Fibroblast of skin of right biceps (primary cell): ENCODE results near the gene PTPRD.

Source experiments
- DNase-seq: peaks from one replicate; pipeline ENCODE4 v3.0.0-alpha.2; 2013

The PTPRD gene

DNA sequence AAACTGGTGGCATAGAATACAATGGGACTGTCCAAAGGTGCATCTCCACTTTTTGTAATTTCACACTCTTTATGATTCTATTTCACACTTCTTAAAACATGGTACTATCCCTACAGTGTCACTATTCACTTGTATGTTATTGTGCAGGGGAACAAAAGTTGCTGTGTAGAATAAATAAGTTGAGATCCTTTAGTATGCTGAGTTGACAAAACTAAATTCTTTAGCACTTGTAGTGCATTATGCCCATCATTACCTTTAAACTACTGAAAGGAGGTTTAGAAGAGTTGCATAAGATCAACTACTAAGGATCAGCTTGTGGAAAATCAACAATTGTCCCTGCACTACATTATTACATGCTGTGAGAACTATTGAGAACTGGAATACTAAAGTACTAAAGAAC lies 1380.9 kb downstream of the PTPRD start:
- DNase-seq: no peak

DNA sequence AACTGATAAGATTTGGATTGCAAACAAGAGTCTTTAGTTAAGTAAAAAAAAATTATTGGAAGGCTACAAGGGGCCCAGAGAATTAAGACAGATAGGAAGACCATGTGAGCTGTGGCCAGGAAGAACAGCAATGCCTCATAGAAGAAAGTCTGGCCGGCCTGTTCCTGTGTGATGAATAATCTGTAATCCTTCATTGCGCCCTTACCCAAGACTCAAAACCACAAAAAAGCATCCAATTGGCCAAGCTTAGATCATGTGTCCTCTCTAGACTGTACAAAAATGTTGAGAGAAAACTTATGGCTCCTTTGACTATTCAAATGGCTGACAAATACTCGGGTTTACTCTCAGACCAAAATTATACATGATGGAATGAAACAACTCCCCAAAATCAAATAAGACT lies 1383.5 kb downstream of the PTPRD start:
- DNase-seq: no peak

DNA sequence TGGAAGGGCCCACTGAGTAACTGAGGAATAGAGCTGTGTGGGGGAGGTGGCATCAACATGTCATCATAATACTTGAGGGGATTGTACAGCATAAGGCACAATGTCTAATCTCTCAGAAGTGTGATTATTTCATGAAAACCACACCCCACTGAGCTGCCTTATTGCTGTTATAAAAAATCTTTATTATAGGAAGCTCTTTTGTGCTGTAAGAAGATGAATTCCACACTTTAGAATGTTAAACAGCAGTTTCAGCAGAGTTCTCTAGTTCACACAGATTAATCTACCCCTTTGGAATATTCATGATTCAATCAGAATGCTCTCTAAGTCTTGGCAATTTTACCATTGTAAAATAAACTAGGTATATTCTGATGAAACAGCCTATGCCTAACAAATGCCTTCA lies 1389.6 kb downstream of the PTPRD start:
- no peak for DNase-seq

DNA sequence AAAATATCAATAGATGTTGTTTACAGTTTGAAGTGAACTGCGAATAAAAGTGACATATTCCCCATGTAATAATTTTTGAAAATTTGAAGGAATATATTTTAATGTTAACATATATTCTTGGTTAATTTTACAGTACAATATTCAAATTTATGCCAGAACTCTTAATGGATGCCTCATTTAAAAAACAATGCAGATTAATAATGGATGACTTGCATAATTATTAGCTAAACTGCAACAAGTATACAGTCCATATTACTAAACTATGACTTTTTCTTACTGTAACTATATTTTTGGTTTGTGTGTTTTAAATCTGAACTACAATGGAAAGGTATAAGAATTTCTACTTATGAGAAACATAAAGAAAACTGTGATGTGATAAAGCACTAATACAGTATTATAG lies 1390.1 kb downstream of the PTPRD start:
- no peak for DNase-seq

DNA sequence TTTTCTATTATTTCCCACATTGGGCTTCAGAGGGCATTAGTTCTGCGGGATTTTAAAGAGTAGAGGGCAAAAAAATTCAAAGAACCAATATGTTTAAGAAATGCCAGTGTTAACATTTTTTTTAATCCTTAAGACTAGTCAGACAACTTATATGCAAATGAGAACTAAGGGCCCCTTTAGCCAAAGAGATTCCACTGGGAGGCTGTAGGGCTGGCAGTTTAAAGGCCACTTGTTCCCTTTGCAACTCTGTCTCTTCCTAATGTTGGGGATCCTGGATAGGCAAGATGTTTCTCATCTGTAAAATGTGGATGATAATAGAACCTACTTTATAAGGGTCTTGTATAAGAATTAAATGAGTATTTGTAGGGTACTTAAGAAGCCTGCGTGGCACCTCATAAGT lies 1395.9 kb downstream of the PTPRD start:
- no peak for DNase-seq

DNA sequence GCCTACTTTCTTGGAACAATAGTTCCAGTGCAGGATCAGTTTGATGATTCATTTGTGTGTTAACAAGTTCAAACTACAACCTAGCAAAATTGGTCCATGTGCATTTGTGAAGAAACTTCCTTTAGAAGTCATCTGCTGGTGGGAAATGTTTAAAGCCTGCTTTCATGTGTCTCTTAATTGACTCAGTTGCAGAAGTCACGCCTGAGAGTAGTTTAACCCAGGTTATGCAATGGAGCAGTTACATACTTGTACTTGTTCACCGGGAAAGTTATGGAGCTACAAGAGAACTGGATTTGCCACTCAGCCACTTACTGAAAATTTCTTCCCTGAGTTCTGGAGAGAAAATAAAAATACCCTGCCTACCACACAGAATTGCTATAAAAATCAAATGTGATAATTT lies 1397.8 kb downstream of the PTPRD start:
- DNase-seq: no peak

DNA sequence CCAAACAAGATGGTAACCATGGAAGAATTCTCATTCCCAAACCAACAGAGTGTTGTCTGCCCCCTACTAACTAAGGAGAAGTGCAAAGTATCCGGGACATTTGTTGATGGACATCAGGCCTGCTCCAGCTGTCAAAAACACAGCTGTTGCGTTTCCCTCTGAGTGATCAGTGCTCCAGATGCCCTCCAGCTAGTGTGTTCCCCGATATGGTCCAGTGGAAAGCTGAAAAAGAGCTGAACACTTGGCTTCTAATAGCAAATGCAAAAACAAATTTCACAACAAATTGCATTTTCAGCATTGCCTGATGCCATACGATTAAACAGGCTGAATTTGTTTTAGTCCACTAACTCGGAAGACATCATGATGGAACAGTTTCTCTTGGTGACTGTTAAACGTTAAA lies 1398.7 kb downstream of the PTPRD start:
- no peak for DNase-seq

DNA sequence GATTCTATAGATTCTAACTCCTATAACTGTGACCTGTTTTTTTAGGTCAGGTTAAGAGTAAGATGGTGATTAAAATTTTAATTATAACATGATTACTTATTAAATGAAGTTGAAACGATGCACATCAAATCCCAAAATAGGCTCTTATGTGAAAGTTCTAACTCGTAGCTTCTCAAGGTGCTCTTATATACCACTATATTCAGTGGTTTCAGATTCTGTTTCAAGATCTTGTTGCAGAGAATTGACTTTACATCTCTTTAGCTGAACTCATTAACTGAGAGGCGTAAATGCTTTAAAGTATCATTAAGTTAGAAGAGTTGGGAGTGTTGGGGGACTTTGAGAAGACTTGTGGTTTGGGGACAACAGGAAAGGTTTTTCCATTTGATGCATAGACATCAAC lies 1399.8 kb downstream of the PTPRD start:
- no peak for DNase-seq

DNA sequence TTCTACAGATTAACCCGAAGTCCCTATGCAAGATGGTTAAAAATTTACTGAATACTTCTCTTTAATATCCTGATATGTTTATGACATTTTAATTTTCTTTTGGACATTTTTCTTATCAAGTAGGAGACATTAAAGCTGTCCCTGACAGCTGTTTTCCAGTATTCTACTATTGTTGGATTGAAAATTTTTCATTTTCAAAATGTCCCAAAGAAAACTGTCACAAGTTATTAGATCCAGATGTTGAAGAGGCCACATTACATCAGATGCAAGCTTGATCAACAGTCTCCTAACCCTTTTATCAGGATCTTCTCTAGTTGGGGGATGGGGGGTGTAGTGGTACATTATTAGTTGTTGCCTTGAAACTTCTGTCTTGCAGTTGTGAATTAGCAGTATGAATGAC lies 1410.5 kb downstream of the PTPRD start:
- no peak for DNase-seq

DNA sequence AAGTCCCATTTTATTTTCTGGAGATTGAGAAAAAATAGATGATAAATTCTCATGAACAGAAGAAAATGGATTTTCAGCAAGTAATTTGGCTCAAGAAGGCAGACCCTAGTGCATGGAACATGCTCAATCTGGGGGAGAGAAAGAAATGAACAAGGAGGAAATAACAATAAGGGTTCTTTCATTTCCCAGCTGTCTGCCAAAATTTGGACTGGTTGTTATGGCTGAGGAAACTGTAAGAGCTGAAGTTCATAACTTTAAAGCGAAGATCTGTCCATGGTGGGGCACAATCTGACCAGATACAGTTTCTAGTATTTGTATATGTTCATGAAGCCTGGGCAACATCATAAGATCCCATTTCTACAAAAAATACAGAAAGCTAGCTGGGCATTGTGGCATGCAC lies 1426.7 kb downstream of the PTPRD start:
- no peak for DNase-seq

DNA sequence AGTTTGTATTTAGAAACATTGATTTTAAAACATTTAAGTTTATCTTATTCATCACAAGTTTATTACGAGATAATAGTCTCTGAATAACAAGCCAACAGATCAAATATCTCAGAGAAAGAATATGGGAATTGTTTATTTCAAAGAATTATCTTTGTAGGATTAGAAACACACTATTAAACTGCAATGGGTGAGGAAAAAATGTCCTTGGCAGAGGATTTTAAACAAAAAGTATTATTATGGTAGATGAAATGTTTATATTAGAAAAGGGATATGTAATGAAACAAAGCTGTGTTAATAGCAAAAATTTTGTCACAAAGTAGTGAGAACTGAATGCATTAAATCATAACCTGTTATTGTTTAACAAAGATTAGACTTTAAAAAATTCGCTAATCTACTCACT lies 1430.4 kb downstream of the PTPRD start:
- DNase-seq: no peak

DNA sequence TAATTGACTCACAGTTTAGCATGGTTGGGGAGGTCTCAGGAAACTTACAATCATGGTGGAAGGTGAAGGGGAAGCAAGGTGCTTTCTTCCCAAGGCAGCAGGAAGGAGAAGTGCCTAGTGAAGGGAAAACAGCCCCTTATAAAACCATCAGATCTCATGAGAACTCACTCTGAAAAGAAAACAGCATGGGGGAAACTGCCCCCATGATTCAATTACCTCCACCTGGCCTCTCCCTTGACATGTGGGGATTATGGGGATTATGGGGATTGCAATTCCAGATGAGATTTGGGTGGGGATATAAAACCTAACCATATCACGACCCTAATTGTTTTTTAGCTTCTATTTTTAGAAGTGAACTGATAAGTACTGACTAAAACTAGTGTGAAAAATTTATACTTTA lies 1435.7 kb downstream of the PTPRD start:
- no peak for DNase-seq

DNA sequence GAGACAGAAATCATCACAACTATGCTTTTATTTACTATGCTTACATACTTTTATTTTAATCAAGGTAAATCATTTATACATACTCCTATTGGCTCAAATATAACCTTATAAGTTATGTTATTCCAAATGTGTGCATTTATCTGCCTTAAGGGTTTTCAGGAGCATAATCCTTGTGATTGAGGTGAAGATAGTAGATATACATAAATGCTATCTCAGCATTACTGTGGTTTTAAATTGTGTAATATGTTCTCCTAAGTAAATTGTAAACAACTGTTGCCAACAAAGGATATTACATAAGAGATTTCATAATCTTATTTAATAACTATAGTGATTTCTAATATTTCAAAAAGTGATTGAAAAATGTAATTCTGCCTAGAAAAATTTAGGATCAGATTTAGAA lies 1438.4 kb downstream of the PTPRD start:
- no peak for DNase-seq

DNA sequence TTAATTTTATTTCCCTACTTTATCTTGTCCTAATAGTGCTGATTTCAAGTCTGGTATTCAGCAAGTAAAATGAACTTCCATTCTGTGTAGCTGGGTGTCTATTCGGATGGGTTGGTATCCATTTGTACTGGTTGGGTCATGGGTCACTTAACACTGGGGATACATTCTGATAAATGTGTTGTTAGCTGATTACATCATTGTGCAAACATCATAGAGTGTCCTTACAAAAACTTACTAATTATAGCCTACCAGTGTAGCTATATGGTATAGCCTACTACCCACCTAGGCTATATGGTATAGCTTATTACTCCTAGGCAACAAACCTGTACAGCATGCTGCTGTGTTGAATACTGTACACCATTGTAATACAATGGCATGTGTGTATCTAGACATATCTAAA lies 1439.5 kb downstream of the PTPRD start:
- DNase-seq: no peak

DNA sequence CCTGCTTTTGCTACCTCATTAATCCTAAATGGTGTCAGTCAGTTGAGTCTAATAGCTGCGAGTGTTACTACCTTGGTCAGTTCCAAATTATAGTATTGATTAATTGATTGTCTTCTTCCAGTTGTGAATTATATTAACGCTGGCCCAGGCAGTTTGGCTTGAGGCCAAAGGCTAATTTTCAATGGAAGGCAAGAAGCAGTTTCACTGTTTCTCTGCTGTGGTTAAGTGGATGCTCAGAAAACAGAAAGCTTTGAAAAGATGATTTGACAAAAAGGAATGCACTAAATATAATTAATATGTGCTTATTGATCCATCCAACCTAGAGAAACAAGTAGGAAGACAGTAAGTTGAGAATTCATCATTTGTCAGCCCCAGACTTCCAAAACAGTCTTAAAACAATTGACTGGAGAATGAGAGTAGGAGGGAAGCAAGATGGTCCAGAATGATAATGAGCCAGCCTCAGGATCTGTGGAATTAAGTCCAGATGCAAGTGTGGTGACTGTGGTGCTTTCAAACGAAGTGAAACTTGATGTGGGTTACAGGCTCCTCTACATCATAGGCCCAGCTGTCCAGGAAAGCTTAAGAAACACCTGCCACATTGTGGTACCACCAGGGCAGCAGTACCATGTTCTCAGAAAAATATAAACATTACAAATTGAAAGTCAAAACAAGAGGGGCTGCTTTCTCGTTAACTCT lies 1442.2 kb downstream of the PTPRD start:
- no peak for DNase-seq

DNA sequence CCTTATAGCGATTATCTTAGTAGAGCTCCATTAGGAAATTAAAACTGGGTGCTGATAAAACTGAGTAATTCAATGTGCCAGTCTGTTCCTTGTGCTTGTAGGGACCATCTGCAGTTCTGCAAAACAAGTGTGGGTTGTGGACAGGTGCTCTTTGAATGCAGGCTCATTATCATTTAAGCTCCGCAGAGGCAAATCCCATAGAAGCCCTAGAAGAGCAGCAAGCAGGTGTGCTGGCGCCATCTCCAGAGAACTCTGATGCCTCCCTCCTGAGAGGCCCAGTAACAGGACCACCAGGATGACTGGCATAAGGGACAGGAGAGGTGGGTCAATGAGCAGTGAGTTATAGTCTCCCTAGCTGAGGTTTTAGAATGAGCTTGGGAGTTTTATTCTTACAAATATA lies 1470.8 kb downstream of the PTPRD start:
- DNase-seq: no peak

DNA sequence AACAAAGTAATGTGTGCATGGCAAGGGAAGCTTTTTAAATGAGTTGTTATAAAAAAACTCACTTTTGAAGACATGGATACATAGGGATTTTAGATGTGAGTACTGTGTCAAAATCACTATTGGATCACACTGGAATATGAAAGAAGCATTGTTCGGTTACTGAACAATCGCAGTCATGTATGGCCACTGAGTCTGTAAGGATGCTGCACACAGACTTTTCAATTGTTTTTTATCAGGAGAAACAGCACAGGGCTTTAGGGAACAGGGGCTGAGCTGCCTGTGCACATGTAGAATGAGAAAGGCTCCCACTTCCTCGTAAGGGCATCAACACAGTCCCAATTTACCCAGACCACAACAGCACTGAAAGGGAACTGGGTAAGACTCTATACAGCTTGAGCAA lies 1479.3 kb downstream of the PTPRD start:
- DNase-seq: no peak

DNA sequence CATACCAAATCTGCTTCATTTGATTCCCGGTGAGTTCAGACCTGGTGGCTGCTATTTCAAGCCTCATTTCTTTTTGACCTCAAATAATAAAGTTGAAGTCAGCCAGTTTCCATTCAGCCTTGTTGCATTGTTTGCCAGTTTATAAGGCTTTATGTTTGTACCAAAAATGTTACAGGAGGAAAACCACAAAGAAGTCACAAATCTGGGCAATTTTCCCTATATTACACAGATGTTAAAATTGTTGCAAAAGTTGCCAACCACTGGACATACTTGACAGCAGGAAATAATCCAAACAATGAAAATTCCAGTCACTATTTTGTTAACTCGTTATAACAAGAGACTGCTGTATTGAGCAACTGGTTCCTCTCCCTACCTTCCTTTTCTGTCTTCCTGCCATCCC lies 1488.2 kb downstream of the PTPRD start:
- DNase-seq: peak; percentile 21

DNA sequence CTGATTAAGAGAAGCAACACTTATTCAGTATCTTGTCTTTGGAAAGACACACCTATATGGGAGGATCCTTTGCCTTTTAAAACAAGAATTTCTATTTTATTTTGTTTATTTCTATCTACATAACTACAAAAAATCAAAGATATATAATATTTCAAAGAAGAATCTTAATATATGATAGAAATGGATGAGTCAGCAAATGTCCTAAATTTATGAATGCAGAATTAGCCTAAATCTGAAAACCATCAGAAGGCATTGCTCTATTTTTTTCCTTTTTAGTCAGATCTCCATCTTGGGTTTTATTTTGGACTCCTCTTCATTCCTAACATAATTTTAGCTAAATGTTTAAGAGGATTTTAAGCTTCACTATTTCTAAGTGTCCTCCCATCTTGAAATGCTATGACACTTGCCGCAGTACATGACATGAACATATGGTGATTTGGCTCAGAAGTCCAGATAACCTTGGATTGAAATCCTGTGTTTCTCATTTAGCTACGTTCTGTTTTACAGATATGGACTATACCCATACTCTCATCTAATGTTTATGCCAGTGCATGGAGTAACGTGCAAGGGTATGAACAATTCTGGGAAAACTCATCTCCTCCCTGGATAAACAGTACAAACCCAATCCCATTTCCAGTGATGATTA lies 1490.4 kb downstream of the PTPRD start:
- DNase-seq: no peak

DNA sequence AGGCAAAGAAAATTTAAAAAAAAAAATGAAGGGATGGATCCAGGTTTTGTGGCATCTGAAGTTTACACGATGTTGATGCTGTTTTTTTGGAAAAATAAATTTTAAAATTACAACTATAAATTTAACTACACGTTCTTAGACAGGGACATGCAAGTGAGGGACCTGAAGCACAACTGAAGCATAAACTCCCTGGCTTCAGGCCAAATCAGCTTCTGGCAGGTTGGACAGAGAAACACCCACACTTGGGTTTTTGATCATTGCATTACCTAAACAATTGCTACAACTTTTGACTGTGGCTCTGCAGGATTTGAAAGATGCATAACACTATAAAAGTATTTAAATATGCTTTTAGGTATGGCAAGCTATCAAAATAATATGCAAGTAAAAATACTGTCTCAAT lies 1494.9 kb downstream of the PTPRD start:
- DNase-seq: no peak

DNA sequence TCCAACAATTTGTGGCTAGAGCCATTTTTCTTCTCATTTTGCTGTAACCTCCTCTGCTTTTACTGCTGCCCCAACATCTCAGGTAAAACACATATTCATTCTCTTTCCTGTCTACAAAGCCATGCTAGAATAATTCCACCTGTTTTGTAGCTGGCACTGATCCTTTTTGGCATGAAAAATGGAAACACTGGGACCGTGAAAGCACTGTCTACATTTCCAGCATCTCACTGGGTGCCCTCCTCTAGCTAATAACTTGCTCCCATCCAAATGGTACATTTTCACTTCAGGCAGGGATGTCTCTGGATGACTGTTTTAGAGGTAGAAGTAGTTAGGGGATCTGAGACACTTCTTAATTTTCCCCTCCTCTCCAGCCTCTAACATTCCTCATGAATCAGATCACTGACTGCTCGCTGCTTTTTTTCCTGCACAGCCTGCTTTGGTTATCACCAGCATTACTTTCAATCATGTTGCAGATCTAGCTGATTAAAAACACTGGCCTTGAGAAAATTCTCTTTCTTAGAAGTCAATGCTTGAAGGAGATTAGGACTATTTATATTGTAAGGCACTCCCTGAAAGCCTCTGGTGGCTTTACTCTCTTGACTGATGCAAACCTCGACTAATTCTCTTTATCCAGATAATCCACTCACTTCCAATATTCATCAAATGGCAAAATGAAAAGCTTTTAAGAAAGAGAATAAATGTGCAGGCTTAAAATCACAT lies 1500.6 kb downstream of the PTPRD start:
- peak; percentile 18 for DNase-seq

DNA sequence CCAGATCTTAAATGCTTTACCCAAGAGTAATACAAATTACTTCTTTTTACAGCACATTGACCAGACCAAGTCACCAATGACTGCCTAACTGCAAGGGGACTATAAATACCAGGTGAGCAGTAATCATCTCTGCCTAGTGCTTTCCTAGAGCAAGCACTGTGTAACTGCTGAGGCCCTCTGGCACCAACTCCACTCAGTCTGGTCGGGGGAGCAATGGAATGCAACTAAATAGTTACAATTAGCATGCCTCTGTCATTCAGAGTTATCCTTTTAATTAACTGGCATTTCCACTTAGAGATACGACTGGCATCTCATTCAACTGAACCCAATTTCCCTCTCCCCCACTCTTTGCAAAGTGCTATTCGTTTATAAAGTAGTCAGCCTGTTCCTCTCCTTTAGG lies 1504.2 kb downstream of the PTPRD start:
- no peak for DNase-seq

DNA sequence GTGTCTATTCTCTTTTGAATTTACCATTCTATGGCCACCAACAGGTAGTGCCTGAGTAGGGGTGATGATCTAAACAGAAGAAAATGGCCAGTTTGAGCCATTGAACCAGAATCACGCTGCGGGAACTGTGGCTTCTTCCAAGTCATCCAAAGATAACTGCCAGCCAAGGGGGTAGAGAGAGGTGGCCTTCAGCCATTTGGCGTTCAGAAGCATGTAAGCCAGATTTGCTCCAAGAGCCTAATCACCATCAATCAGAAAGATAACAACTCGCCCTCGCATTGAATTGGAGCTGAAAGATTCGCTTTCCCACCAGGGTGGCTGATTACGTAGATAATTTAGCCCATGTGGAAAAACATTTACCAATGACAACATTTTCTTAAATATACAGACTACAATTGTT lies 1510.5 kb downstream of the PTPRD start:
- no peak for DNase-seq

DNA sequence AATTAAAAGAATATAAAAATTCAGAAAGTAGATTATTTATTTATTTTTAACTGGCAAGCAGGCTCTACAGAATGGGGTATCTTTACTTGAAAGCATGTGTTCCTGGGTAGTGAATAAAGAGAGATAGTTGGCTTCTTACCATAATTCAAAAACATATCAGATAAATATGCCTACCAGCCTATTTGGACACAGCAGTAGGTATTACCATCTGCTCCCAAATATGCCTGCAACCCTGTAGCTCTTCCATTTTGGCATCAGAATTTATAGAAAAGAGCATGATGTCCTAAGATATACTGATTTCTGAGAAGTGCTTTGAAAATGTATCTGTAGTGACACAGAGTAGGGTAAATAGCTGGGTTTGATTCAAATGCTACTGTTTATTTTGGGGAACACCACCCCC lies 1512.7 kb downstream of the PTPRD start:
- no peak for DNase-seq

DNA sequence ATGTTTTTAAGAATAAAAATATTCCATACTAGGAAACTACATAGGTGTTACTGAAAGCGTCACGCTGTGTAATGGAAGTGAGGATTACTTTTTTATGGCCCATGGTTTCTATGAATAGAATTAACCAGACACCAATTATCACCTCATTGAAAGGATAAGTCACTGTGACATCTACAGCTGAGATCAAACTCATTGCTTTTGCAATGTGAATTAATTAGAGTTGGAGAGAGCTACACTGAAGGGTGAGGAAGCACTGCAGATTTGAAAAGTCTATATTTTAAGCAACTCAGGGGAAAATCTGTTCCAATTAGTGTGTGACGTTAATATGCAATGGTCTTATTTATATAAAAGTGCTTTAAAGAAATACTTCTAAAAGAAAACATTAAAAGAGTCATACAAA lies 1513.2 kb downstream of the PTPRD start:
- DNase-seq: no peak
